GM12878 (cell line): ENCODE results near the gene FOXJ1. TPM values are rescaled to one million over a fixed set of nuclear protein-coding genes. Genes with fewer than 3 reads are reported as not detected.

ENCODE experiments used
- ATAC-seq: fragments of 200-7000 bp; cut with Tn5 transposase; 3 replicates; pipeline ENCODE4 v1.9.1; 2020; ENCODE audit warnings: mild to moderate bottlenecking, moderate library complexity
- BruUV-seq: library from RNA; stranded (reverse); fragments of 400-500 nt; replicated peaks from 2 replicates; lab custom pipeline; 2021; lab: Mats Ljungman, UMichigan
- CTCF ChIA-PET: fragments of 300-600 bp; sonication (Branson Sonifier 250); formaldehyde crosslinking; extraction: SDS; loops from one replicate; lab custom pipeline; 2021; ENCODE audit warnings: inconsistent platforms; lab: Yijun Ruan, JAX
- POLR2A ChIA-PET: fragments of 350-600 bp; formaldehyde crosslinking; extraction: SDS; loops from one replicate; lab custom pipeline; 2021; ENCODE audit warnings: inconsistent platforms; lab: Charles Lee
- RAD21 ChIA-PET: fragments of 300-600 bp; sonication (Branson Sonifier 250); formaldehyde crosslinking; loops from one replicate; lab custom pipeline; 2023; ENCODE audit warnings: antibody characterized with exemption; ENCODE audit not compliant: unreplicated experiment; lab: Charles Lee
- SMC1A ChIA-PET: fragments of 300-600 bp; sonication (Branson Sonifier 250); formaldehyde crosslinking; loops from one replicate; lab custom pipeline; 2023; ENCODE audit not compliant: unreplicated experiment, uncharacterized antibody; lab: Charles Lee
- DNase-seq: peaks from one replicate; pipeline ENCODE4 v3.0.0-alpha.2; 2011; ENCODE audit warnings: low read depth, low spot score
- FAIRE-seq: peaks from 3 replicates; lab custom pipeline; 2011; peaks lifted over from hg19 to GRCh38; lab: Jason Lieb, UNC
- H2AFZ ChIP-seq: 2 replicates; pipeline ENCODE4 v1.6.0; 2011; ENCODE audit warnings: low read depth, low read length, control low read depth; ENCODE audit not compliant: control insufficient read depth
- H3K27ac ChIP-seq: 2 replicates; pipeline ENCODE4 v1.5.1; 2011; ENCODE audit warnings: control low read depth; ENCODE audit not compliant: control insufficient read depth, insufficient read depth
- H3K27me3 ChIP-seq, 2 experiments: replicated peaks in 1 of 2; 2 replicates each; pipeline versions ENCODE4 v1.6.0 to v1.6.1; 2011; ENCODE audit warnings: low read length in 1 of 2; ENCODE audit not compliant: control insufficient read depth in 2 of 2, insufficient read depth in 2 of 2
- H3K36me3 ChIP-seq, 2 experiments: 2 replicates each; pipeline ENCODE4 v1.5.1; 2011; ENCODE audit warnings: low read length in 1 of 2; ENCODE audit not compliant: control insufficient read depth in 2 of 2, insufficient read depth in 2 of 2
- H3K4me1 ChIP-seq: 2 replicates; pipeline ENCODE4 v1.6.1; 2011; ENCODE audit warnings: mild to moderate bottlenecking, low read length, moderate library complexity, mixed read lengths; ENCODE audit not compliant: control insufficient read depth, insufficient read depth
- H3K4me2 ChIP-seq: 2 replicates; pipeline ENCODE4 v1.6.0; 2011; ENCODE audit warnings: control low read depth; ENCODE audit not compliant: control insufficient read depth, insufficient read depth
- H3K4me3 ChIP-seq: fragments of 200-600 bp; sonication (generic); 2 replicates; pipeline ENCODE4 v1.5.1; 2016
- H3K79me2 ChIP-seq: 2 replicates; pipeline ENCODE4 v1.6.0; 2011; ENCODE audit warnings: low read length; ENCODE audit not compliant: control insufficient read depth, insufficient read depth
- H3K9ac ChIP-seq: 2 replicates; pipeline ENCODE4 v1.8.0; 2011; ENCODE audit warnings: low read length, control low read depth, mixed read lengths; ENCODE audit not compliant: control insufficient read depth, insufficient read depth
- H3K9me3 ChIP-seq: replicated peaks from 3 replicates; pipeline ENCODE4 v1.5.1; 2011; ENCODE audit warnings: mild to moderate bottlenecking, low read length; ENCODE audit not compliant: control insufficient read depth, insufficient read depth
- H4K20me1 ChIP-seq: 2 replicates; pipeline ENCODE4 v1.6.0; 2011; ENCODE audit not compliant: control insufficient read depth, insufficient read depth
- CEBPB ChIP-seq, 2 experiments: fragments of 150-350 bp in 1 of 2; IDR thresholded peaks; 2 replicates each; pipeline ENCODE4 v1.6.1; 2012 to 2014; ENCODE audit warnings: low read depth in 2 of 2, low read length in 2 of 2, borderline replicate concordance in 1 of 2, inconsistent platforms in 1 of 2
- DPF2 ChIP-seq: fragments of 450-650 bp; IDR thresholded peaks from 2 replicates; pipeline ENCODE4 v1.6.1; 2017; ENCODE audit warnings: mild to moderate bottlenecking
- ETV6 ChIP-seq, 2 experiments: fragments of 450-650 bp in 1 of 2; IDR thresholded peaks in 1 of 2; conservative IDR thresholded peaks in 1 of 2; 2 replicates each; pipeline ENCODE4 v1.6.1; 2014; ENCODE audit warnings: antibody characterized with exemption in 1 of 2, borderline replicate concordance in 1 of 2, low read depth in 1 of 2, mild to moderate bottlenecking in 1 of 2, moderate library complexity in 1 of 2
- GATAD2B ChIP-seq: fragments of 450-650 bp; conservative IDR thresholded peaks from 2 replicates; pipeline ENCODE4 v1.6.1; 2017; ENCODE audit warnings: low read depth, mild to moderate bottlenecking, moderate library complexity
- IRF4 ChIP-seq: IDR thresholded peaks from 2 replicates; pipeline ENCODE4 v1.6.1; 2011; ENCODE audit warnings: low read depth, low read length
- MEF2B ChIP-seq: fragments of 450-650 bp; IDR thresholded peaks from 2 replicates; pipeline ENCODE4 v1.6.1; 2018; ENCODE audit warnings: mild to moderate bottlenecking, moderate library complexity; ENCODE audit not compliant: partially characterized antibody, poor library complexity, severe bottlenecking
- POLR2AphosphoS5 ChIP-seq: IDR thresholded peaks from 2 replicates; pipeline ENCODE4 v1.6.1; 2011; ENCODE audit warnings: mild to moderate bottlenecking, low read length, inconsistent platforms
- SIX5 ChIP-seq: IDR thresholded peaks from 2 replicates; pipeline ENCODE4 v1.6.1; 2011; ENCODE audit warnings: mild to moderate bottlenecking, low read depth, low read length, moderate library complexity; ENCODE audit not compliant: severe bottlenecking
- SPI1 ChIP-seq: IDR thresholded peaks from 2 replicates; pipeline ENCODE4 v1.6.1; 2011; ENCODE audit warnings: low read depth, mild to moderate bottlenecking, low read length, moderate library complexity, borderline replicate concordance; ENCODE audit not compliant: insufficient read depth
- ZNF24 ChIP-seq: fragments of 450-650 bp; IDR thresholded peaks from 2 replicates; pipeline ENCODE4 v1.6.1; 2017; ENCODE audit warnings: antibody characterized with exemption, mild to moderate bottlenecking
- WGBS: methylation state at CpG from one replicate; pipeline ENCODE4 v1.1.6; 2016; ENCODE audit warnings: low lambda C conversion rate; ENCODE audit not compliant: insufficient replicate concordance, insufficient coverage; ENCODE audit errors: missing lambda C conversion rate; 5-methylcytosine and 5-hydroxymethylcytosine counted together
- in situ Hi-C: fragments of 300-500 bp; cut with MboI; formaldehyde crosslinking; loops from 9 replicates; pipeline ENCODE4 v1.14.3; 2018; ENCODE audit warnings: mixed read lengths
- intact Hi-C: fragments of 100-400 bp; cut with micrococcal nuclease; formaldehyde crosslinking; loops from one replicate; pipeline ENCODE4 v1.14.2; 2022; ENCODE audit not compliant: unreplicated experiment
- polyA plus RNA-seq, 11 experiments: library from polyadenylated mRNA; depleted of rRNA in 4 of 11; unstranded in 6 of 11; stranded (reverse) in 5 of 11; fragments of >200 nt; fragmentation: Nextera tagmentation in 4 of 11; fragmentation: Illumina TruSeq in 1 of 11; extraction: Ambion mirVana in 4 of 11; extraction: Trizol in 1 of 11; gene quantifications; 1 replicate in 1 of 11; 2 replicates in 10 of 11; pipeline versions ENCODE4 v1.2.1 to v1.2.3, GENCODE V29; 2011 to 2016; ENCODE audit warnings: inconsistent platforms in 2 of 11, missing spikeins in 2 of 11, low read depth in 1 of 11
- total RNA-seq, 4 experiments: library from RNA; depleted of rRNA in 3 of 4; stranded (reverse); fragments of >200 nt in 3 of 4; fragmentation: Illumina TruSeq in 1 of 4; extraction: Trizol in 1 of 4; gene quantifications; 2 replicates each; pipeline versions ENCODE4 v1.2.1 to v1.2.3, GENCODE V29; 2013 to 2021

The FOXJ1 gene
- total and polyA plus RNA-seq, 10 of the 15 experiments (the other 5 are each of a cell fraction or from before 2014, with no cell fraction given), result not detected

GRCh38 chr17:76123191-76123499 is 17.9 kb downstream of the FOXJ1 start:
- H3K79me2 ChIP-seq, result no peaks in the 10 kb centered on the region
- H3K36me3 ChIP-seq, result no peaks in the 10 kb centered on the region
- no peak overlapping the region for H2AFZ ChIP-seq
- H3K27ac ChIP-seq, result no peak overlapping the region
- FAIRE-seq, result no peak
- 78% methylated on average over 5 of the region's 5 CpGs for WGBS
- H3K27me3 ChIP-seq, result no peaks in the 10 kb centered on the region
- no peaks in the 10 kb centered on the region for H3K9me3 ChIP-seq
- RAD21 ChIA-PET, result interaction anchor here (1.4 to 9.9 kb wide), 7 partner anchors 57 to 176 kb away, joined by 4 to 149 read pairs (median 14); partner anchors contain the start of gene UBALD2
- CTCF ChIA-PET, result interaction anchor here (0.8 to 18.3 kb wide), 14 partner anchors 17 to 176 kb away, joined by 3 to 316 read pairs (median 6); partner anchors contain the start of gene FOXJ1
- no TSS peak for BruUV-seq
- POLR2A ChIA-PET, result interaction anchor here (1.1 kb wide), 1 partner anchor 156 kb away, joined by 4 read pairs; no protein-coding TSS in a partner anchor
- H4K20me1 ChIP-seq, result no peaks in the 10 kb centered on the region
- no peak overlapping the region for H3K4me2 ChIP-seq
- no peak for ATAC-seq
- intact Hi-C loops, result loop anchor here (10.0 kb wide), 1 partner anchor 262 kb away; the partner anchor contains the start of gene SPHK1
- TF ChIP-seq IRF4, result no peak
- TF ChIP-seq ETV6 (conservative IDR thresholded peaks at IDR 0.05 in 1 of 2, IDR thresholded peaks at IDR 0.05 in 1 of 2; ENCODE audit: borderline replicate concordance in 1 of 2, low read depth in 1 of 2), result peak in 1 of 2 experiments; percentile 40; a peak in 1 of 4 replicates
- TF ChIP-seq, all 136 proteins: peak for 1
- SMC1A ChIA-PET, result interaction anchor here (1.2 to 9.0 kb wide), 9 partner anchors 22 to 176 kb away, joined by 3 to 77 read pairs (median 11); no protein-coding TSS in a partner anchor
- H3K4me1 ChIP-seq, result peaks cover 6% of the 10 kb centered on the region
- no peak for DNase-seq
- H3K9ac ChIP-seq, result no peak overlapping the region
- H3K4me3 ChIP-seq, result no peak overlapping the region
- in situ Hi-C loops, result loop anchor here (5.0 kb wide), 1 partner anchor 159 kb away; no protein-coding TSS in a partner anchor

- no peak overlapping the region for H3K27ac ChIP-seq
- H4K20me1 ChIP-seq, result no peaks in the 10 kb centered on the region
- peak overlapping the region; percentile 88; the same call in 1 of the 2 replicates for H3K4me2 ChIP-seq
- ChIA-PET SMC1A (interaction anchor here (0.6 to 9.0 kb wide), 12 partner anchors 23 to 161 kb away, joined by 3 to 77 read pairs (median 4); no protein-coding TSS in a partner anchor), CTCF (interaction anchor here (0.7 to 18.3 kb wide), 14 partner anchors 10 to 177 kb away, joined by 3 to 316 read pairs (median 6); partner anchors contain the start of gene FOXJ1), POLR2A (interaction anchor here (0.9 kb wide), 1 partner anchor 146 kb away, joined by 6 read pairs; no protein-coding TSS in a partner anchor), RAD21 (interaction anchor here (1.4 to 9.9 kb wide), 7 partner anchors 58 to 176 kb away, joined by 3 to 149 read pairs (median 14); partner anchors contain the start of gene UBALD2)
- no peaks in the 10 kb centered on the region for H3K79me2 ChIP-seq
- no peak for FAIRE-seq
- TF ChIP-seq ZNF24, result peak; percentile 89
- TF ChIP-seq DPF2, result no peak
- no peak for TF ChIP-seq POLR2AphosphoS5
- 0 out of 2 replicates have a peak, but pooled peaks have one; percentile 2 for TF ChIP-seq SPI1
- TF ChIP-seq GATAD2B, result no peak
- TF ChIP-seq CEBPB (IDR thresholded peaks at IDR 0.05; ENCODE audit: borderline replicate concordance in 1 of 2, low read depth in 2 of 2, low read length in 2 of 2), result no peak
- TF ChIP-seq MEF2B, result peak; percentile 75
- TF ChIP-seq SIX5, result no peak
- H3K9me3 ChIP-seq, result no peaks in the 10 kb centered on the region
- 88% methylated on average over 22 of the region's 24 CpGs for WGBS
- H3K27me3 ChIP-seq, result no peaks in the 10 kb centered on the region
- intact Hi-C loops, result loop anchor here (10.0 kb wide), 1 partner anchor 262 kb away; the partner anchor contains the start of gene SPHK1
- H2AFZ ChIP-seq, result no peak overlapping the region
- no peaks in the 10 kb centered on the region for H3K36me3 ChIP-seq
- peaks cover 6% of the 10 kb centered on the region for H3K4me1 ChIP-seq
- no peak for DNase-seq
- no peak overlapping the region for H3K4me3 ChIP-seq
- no peak for ATAC-seq
- no peak overlapping the region for H3K9ac ChIP-seq
- no TSS peak for BruUV-seq
- in situ Hi-C loops, result loop anchor here (5.0 kb wide), 1 partner anchor 160 kb away; no protein-coding TSS in a partner anchor
These were observed 18.4 kb downstream of the FOXJ1 start for GRCh38 chr17:76122431-76123190.
